HG03097 (cell line): ENCODE measurements around the gene SLFN12L.
A peak's percentile ranks its signal among the peaks of the same experiment; 100 is the strongest.
"Not testable (repeated sequence)": the region's sequence is repeated elsewhere in the genome, so short reads cannot be mapped to it uniquely, and the experiment has no call there.

Experiments used
- ATAC-seq: cut with Tn5 transposase; IDR thresholded peaks from one replicate; pipeline ENCODE4 v1.9.1; 2021; ENCODE audit not compliant: unreplicated experiment, low FRiP score

The SLFN12L gene

DNA sequence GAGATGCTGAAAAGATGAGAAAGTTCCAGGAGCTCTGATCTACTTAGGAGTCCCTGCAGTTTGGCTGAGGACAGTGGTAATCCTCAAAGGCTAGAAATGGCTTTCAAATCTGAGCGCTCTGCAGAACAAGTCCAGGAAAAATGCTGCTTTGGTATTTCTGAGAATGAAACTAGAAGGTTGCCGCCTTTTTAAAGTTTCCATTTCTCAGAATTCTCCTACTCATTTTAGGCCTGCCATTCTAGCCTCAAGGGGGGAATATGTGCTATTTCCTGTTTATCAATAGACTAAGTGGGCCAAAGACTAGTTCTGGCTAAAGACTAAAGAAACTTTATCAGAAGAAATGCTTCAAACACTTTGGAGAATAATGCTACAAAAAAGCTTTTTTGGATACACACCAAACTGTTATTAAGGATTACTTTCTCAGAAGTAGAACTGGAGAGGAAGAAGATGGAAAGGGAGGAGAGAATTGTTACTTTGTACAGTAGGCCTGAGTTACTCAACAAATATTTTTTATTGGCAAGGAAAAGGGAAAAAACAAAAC lies at the start of gene SLFN12L:
Gene SLFN12L (minus strand): TSS at position 78 of the 541 bp plus-strand sequence. CDS start 15,314 bp downstream, outside the sequence.
- ATAC-seq, result no peak

DNA sequence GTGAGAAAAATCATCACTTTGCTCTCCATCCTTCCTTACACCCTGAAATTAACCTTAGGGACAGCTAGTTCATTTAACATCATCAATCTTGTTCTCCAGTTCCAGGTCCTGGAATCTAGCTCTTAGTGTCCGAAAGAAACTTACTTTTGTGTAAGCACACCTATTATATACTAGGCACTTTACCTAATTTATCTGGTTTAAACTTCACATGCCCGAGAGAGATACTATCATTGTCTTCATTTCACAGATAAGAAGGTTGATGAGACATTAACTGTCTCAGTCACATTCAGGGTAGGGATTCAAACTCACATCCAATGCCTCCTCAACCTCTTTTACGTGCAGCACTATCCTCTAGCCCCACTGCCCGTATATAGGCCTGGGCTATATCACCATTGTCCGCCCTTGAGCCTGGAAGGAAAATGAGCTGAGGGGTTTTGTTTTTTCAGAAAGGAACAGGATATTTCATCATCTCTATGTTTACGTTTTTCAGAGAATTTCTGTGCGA lies 49.1 kb upstream of the SLFN12L start:
- ATAC-seq, result no peak

DNA sequence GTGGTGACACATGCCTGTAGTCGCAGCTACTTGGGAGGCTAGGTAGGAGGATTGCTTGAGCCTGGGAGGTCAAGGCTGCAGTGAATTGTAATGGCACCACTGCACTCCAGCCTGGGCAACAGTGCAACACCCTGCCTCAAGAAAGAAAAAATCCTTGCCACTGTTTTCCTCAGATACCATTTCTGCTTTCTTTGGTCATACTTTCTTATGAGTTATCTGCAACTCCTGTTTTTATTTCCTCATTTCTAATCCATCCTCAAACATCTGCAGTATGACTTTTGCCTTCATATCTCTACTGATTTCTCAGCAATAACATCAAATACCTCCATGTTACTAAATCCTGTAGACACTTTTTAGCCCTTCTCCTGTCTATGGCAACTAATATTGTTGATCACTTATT lies 46.6 kb upstream of the SLFN12L start:
- ATAC-seq, result no peak

DNA sequence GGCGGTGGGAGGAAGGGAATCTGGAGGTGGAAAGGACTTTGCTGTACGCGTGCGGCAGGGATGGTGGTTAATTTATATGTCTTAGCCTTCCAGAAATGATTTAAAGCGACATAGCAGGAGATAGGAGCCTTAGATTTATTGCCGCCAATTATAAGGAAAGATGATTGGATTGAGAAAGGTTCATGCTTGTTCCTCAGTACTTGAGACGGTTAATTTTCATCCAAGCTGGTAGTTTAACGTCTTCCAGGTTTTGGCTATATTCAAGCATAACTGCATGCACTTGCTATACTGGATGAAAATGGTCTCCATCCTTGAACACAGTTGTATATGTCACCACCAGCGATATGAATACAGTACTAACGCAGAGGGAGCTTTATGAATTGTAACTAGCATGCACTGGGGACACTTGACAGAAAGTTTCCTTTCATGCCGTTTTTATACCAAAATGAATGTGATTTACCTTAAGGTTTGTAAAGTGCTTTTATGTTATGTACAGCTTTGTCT lies 41.5 kb upstream of the SLFN12L start:
- ATAC-seq, result no peak

DNA sequence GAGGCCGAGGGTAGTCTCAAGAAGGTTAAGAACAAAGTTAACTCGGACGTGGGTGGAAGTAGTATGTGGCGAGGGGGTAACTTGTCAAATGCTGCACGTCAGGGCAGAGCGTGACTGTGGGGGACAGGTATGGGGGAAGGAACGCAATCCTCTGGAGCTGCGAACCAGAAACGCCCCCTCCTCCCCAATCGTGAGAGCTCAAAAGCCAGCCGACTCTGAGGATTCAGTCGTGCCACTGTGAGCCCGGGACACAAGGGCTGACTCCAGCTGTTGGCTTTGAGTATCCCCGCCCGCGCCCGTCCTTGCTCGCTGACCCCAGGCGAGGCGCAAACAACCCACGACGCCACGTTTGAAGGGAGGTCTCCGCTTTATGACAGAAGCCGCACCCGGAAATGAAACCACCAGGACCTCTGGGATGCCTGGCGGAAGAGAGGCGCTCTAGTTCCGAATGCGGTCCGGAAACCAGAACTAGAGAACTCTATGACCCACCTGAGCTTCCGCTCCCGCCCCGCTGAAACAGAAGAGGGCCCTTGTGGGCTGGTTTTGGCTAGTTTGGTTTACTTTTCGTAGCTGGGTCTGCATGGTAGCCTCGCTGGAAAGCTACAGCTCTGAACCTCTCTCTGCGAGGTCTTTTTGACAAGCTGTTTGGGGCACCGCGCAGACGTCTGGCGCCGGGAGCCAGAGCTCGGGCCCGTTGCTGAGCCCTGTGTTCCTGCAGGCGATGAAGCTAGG lies 40.9 kb upstream of the SLFN12L start, which contains the start of gene PEX12:
Gene PEX12 (minus strand): TSS at position 375 of the 732 bp plus-strand sequence. CDS start 550 bp downstream, outside the sequence.
- ATAC-seq, result peak; percentile 76

DNA sequence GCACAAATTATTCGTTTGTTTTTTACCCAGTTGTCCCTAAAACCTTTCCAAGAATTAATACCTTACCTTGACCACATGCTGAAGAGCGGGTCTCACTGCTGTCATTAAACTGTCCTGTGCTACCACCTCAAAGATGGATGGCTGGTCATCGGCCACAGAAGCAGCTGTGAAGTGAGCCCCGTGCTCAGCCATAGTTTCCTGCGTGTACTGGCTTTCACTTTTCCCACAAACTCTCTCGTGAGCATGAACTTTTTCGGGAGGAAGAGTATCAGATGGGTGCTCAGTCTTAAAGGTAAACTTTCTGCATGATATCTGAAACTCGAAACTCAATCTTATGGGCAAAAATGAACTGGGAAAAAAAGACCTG lies 40.3 kb upstream of the SLFN12L start:
- no peak for ATAC-seq

DNA sequence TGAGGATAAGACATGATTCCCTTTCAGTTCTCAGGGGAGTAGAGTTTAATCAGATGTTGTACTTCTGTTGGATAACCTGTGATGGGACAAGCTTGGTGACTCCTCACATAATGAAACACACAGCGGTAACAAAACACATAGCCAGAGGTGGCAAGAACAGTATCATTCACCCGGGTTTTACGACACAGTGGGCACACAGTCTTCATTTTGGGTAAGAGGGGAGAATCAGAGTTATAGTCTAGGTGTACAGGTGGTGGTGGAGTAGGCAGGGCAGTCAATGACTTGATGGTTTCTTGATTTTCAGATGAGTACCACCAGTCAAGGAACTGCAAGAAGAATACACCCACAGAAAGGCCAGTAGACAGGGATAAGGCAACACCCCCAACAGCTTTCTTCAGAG lies 38.3 kb upstream of the SLFN12L start:
- ATAC-seq, result no peak

DNA sequence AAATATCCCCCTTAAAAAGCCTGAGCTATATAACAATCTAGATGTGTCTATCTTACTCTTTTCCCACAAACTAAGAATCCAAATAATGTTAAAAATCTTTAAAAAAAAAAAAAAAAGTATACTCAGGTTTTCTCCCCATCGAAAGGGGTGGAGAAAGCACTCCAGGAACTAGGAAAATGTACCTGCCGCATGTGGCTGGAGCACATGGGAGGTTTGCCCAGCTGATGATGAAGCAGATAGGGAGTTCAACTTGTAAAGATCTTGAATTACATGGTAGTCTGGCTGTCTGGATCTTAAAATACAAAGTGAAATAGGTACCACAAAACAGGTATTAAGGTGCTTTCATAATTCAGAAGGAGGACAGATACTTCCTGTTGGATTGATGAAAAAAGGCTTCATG lies 31.9 kb upstream of the SLFN12L start:
- ATAC-seq, result no peak

DNA sequence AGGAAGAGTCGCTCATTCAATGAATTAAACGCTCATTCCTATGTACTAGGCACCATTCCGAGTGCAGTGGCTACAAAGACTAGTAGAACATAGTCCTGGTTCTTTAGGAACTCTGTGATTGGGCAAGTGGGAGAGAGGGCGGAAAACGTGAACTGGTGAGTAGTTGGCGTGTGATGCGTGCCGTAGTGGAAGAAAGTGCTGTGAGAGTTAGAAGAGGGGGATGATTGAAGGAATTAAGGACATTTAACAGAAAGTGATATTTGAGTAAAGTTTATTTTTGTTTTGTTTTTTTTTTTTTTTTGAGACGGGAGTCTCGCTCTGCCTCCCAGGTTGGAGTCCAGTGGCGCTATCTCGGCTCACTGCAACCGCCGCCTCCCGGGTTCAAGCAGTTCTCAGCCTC lies 31.1 kb upstream of the SLFN12L start:
- ATAC-seq, result no peak

DNA sequence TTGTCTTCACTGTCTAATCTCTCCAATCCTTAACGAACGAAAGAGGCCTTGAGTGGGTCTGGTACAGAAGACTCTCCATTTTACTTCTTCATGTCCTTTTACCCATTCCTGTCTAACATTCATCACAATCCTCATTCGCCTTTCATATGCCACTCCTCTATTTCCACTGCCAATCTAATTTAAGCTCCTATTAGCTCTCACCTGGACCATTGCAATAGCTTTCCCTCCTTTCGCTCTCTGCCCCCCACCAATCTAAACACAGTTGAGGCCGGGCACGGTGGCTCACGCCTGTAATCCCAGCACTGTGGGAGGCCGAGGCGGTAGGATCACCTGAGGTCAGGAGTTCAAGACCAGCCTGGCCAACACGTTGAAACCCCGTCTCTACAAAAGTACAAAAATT lies 29.5 kb upstream of the SLFN12L start:
- no peak for ATAC-seq

DNA sequence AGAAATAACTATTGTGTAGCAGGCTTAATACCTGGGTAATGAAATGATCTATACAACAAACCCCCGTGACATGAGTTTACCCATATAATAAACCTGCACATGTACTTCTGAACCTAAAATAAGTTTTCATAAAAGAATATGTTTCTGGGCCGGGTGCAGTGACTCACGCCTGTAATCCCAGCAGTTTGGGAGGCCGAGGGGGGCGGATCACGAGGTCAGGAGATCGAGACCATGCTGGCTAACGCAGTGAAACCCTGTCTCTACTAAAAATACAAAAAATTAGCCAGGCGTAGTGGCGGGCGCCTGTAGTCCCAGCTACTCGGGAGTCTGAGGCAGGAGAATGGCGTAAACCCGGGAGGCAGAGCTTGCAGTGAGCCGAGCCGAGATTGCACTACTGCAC lies 25.7 kb upstream of the SLFN12L start:
- ATAC-seq, result not testable (repeated sequence)

DNA sequence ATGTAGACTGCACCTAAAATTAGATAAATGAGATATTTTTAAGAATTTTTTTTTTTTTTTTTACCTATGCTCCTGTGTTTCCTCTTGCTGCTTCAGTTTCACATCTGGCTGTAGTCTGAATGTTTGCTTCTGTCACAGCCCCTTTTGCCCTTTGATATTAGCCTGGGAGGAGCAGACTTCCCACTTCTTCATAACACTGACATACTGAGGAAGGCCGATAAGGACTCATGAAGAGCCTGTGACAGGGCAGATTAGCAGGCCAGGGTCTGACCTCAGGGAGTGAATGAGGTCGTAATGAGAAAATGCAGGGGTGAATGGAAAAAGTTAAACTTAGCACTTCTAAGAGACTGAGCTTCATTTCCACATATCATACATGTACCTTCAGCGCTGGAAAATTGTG lies 23.2 kb upstream of the SLFN12L start, which contains the start of gene SLFN14:
Gene SLFN14 (minus strand): TSS at position 117 of the 400 bp plus-strand sequence. CDS start 2,757 bp downstream, outside the sequence.
- no peak for ATAC-seq

DNA sequence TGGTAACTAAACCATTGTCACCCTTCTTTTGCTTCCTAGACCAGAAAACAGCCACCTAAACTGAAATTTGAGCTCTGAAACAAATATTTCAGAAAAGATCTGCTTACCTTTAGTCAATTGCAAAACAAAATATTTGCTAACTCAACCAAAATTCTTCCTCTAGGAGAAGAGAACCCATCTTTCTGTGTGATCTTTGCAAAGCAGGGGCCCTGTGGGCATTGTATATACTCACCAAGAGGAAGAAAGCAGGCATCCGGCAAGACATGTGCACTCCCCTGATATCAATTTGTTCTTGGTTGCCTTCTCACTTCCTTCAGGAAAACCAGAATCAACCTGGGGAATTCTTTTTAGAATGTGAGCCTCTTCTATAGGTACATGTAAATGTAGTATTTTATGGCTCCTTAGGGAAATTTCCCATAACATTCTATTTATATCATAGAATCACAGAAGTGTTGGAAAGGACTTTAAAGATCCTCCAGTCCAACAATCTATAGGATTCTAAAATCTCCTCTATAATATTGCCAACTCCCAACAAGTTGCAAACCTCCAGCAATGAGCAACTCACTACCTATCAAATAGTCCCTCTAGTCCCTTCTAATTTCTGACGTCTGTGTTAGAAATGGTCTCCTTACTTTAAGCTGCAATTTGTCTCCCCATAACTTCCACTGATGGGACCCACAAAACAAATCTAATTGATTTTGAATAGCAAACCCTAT lies 22.2 kb upstream of the SLFN12L start:
- ATAC-seq, result no peak

DNA sequence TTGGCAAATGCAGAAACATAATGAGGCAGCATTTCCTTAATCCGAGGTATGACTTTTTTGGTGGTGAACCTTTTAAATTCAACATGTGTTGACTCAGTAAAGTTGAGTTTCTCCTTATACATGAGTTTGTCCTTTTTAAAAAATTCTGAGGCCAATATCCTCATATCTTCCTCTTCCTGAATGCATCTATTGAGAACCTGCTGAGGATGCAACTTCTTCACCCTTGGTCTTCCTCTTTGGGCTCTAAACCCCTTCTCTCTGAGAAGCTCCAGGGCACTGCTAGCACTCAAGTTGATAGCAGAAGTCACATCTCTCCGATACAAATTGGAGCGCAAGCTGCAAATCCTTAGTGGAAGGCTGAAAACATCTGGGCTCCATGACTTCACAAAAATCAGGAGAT lies 19.9 kb upstream of the SLFN12L start:
- ATAC-seq, result no peak

DNA sequence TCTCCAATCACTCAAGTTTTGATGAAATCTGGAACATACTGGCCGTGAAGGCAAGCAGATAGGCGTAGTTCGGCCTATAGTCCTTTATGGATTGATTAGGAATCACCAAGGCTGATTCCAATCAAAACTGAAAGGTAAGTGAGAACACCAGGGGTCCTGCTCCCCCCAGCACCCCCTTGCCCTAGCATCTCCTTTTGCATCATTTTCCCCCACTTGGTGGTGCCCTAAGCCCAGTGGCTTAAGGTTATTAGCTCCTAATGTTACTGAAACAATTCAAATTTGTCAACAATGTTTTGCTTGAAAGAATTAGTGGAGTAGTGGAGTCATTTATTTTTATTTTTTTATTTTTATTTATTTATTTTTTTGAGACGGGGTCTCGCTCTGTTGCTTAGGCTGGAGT lies 18.2 kb upstream of the SLFN12L start:
- ATAC-seq, result no peak

DNA sequence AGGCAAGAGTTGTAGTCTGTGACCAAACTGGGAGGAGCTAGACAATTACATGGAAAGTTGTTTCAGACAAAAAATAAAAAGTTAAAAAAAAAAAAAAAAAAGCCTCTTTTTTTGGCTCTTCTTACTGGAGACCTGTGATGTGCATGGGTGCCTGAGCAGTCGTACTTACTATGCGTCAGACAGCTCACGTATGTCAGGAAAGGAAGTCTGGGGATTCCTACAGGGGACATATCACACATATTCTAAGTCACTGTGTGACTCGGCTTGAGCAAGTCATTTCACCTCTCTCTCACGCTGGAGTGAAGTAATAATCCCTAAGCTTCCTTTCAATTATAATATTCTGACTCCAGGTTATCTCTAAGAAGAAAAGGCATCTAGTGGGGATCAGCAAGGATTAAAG lies 17.2 kb upstream of the SLFN12L start:
- no peak for ATAC-seq

DNA sequence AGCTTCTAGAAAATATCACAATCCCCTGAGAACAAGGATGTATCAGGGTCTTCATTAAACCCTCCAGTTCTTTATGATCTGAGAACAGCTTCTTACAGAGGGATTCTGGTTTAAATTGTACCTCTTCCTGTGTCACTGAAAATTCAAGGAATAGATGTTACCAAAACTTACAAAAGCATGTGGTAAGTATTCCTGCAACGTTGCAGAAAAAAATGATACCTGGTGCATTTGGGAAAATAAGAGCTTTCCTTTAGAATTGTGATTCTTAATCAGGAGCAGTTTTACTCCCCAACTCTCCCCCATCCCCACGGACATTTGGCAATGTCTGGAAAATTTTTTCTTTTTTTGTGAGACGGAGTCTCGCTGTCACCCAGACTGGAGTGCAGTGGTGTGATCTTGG lies 15.8 kb upstream of the SLFN12L start:
- ATAC-seq, result no peak

DNA sequence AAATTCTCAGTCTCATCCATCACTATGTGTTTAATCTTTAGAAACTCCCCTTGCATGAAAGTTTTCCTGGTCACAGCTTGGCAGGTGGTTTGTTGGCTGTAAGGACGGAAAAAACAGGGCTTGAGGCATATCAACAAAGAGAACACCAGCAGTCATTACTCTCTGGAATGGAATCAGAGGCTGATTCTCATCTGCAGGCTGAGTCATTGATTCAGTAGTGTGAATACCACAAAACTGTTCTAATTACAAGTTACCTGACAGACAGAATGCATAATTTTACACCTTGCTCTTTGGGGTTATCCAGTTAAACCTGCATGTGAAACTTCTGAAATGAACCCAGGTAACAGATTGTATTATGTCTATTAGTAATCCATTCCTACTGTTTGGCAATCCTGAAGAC lies 11.5 kb upstream of the SLFN12L start:
- no peak for ATAC-seq

DNA sequence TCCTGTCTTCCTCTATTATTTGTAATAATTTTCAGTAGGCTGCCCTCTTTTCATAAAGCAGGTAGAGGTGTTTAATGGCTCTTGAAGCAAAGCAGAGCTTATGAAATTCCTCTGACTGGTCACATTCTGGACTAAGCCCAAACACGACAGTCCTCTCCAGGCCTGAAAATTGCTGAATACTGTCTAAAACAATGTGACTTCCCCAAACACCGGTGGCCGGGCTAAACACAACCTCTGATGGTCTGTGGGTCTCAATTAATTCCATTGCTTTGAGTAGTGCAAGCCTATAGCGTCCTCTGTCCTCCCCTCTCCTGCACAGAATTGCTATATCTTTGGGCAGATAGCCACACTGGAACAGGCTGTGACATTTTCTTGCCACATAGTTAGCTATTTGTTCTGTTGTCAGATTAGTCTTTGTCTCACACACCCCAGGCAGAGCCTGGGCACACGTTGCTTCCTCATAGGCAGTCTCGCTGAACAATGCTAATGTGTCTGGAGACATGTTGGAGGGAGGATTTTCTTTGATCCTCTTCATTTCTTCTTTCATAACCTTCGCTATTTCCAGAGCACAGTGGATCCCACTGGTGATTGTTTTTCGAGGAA lies 10.8 kb upstream of the SLFN12L start:
- ATAC-seq, result no peak

DNA sequence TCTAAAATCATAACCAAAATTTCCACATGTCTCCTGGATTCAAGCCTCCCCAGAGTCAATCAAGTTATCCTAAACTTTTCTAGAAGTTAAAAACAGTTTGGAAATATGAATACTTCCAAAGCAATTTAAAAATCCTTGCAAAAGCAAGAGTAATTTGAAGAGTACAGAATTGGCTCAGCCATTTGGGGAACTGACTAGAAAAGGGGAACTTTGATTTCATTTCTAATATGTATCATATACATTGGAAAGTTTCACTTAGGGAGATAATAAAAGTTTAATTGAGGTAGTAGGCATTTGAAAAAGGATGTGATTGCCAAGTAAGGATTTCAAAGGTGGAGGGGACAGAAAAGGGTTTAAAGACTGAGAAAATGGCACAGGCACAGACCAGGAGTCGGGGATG lies 9.0 kb upstream of the SLFN12L start:
- ATAC-seq, result no peak

DNA sequence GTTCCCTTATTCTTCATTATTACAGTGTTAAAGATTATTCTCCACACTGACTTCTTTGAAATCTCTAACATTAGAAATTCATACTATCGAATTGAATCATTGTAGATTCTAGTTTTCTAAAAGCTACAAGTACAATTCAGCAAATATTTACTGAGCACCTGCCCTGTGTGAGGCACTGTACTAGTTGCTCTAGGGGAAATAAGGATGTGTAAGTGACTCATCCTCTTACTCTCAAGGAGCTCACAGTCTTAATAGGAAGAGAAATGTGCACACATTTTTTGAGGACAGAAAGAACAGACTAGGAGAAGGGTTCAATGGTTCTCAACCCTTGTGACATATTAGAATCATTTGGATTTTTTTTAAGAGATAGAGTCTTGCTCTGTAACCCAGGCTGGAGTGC lies 7.7 kb upstream of the SLFN12L start:
- no peak for ATAC-seq
